GM19452 (cell line): ENCODE measurements around the gene HAPLN3.
"Not testable (repeated sequence)": the region's sequence is repeated elsewhere in the genome, so short reads cannot be mapped to it uniquely, and the experiment has no call there.

Experiments
- ATAC-seq: cut with Tn5 transposase; IDR thresholded peaks from one replicate; pipeline ENCODE4 v1.9.1; 2021; ENCODE audit not compliant: unreplicated experiment

Gene HAPLN3

GRCh38 chr15:88894819-88895767, at the start of gene HAPLN3:
Gene HAPLN3 (minus strand): TSS chr15:88895544. CDS start chr15:88887298, 8,246 bp downstream.
- peak; percentile 61 for ATAC-seq

DNA sequence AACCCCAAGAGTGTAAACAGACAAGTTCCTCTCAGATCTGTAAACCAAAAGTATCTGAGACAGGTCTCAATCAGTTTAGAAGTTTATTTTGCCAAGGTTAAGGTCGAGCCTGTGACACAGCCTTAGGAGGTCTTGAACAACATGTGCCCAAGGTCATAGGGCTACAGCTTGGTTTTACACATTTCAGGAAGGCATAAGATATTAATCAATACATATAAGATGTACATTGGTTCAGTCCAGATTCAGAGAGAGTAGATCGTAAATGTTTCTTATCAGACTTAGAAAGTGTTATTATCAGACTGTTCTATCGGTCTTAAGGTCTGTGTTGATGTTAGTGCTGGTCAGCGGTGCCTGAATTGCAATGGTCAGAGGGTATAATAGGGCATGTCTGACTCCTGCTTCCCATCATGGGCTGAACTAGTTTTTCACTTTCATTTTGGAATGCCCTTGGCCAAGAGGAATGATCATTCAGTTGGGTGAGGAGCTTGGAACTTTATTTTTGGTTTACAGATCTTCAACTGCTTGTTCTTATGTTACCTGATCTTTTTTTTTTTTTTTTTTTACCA, 44.8 kb upstream of the HAPLN3 start:
- ATAC-seq = no peak

DNA sequence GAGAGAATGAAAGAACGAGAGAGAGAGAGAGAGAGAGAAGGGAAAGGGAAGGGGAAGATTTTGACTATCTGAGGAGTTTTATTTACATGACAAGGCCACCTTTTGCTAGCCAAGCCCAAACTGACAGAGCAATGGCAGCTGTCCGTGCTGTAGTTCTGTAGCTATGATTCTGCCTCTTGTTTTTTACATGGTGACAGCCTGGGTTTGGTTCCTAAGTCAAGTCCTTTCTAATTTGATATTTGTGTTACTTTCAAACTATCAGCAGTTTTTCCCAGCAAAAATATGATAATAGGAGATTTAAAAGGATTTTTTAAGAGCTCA, 44.1 kb upstream of the HAPLN3 start:
- ATAC-seq = no peak

GRCh38 chr15:88938802-88939485, 43.6 kb upstream of the HAPLN3 start:
- no peak for ATAC-seq

DNA sequence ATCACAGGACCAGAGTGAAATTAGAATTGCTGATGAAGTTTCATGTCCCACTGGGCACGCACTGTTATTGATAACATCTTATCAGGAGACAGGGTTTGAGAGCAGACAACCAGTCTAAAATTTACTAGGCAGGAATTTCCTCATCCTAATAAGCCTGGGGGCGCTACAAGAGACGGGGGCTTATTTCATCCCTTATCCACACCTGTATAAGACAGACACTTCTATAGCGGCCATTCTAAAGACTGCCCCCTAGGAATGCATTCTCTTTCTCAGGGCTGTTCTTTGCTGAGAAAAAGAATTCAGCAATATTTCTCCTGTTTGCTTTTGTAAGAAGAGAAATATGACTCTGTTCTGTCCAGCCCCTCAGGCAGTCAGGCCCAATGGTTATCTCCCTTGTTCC, 39.1 kb upstream of the HAPLN3 start:
- ATAC-seq = not testable (repeated sequence)

- ATAC-seq = no peak
Measured at GRCh38 chr15:88932875-88933330, 37.6 kb upstream of the HAPLN3 start.

- no peak for ATAC-seq
Measured at GRCh38 chr15:88932271-88932874, 37.0 kb upstream of the HAPLN3 start.

DNA sequence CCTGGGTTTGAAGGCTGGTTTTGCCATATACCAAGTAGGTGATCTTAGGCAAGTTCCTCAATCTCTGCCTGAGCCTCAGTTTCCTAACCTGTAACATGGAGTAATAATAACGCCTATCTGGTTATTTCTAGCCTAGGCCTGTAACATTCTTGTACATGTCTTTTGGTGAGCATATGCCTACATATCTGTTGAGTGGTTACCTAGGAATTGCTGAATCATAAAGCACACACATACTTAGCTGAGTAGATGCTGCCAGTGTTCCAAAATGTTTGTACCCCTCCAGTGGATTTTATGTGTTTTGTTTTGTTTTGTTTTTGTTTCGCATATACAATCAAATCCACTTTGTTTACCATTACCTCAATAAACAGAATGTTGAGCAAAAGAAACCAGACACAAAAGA, 35.2 kb upstream of the HAPLN3 start:
- no peak for ATAC-seq

DNA sequence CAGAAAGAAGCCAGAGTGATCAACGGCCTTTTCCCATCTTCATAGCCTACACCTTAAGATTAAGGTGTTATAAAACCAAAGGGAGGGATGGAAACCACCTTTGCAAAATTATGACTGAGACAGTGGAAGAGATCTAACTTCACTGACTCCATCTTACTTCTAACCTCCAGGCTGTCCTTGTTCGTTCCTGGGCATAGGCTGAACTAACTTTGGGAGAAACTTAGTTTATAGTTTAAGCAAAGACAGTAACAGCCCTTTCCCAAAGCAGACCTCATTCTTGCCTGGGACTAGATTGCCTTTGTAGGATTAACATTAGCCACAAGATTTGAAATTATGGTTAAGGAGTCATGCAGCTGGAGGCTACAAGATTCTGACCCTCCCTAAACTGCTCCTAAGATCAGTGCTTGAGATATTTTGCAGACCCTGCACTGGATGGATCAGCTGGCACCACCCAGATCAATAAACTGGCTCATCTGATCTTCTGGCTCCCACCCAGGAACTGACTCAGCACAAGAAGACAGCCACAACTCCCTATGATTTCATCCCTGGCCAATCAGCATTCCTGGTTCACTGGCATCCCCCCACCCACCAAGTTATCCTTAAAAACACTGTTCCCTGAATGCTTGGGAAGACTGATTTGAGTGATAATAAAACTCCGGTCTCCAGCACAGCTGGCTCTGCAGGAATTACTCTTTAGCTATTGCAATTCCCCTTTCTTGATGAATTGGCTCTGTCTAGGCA, 34.2 kb upstream of the HAPLN3 start:
- ATAC-seq = not testable (repeated sequence)

DNA sequence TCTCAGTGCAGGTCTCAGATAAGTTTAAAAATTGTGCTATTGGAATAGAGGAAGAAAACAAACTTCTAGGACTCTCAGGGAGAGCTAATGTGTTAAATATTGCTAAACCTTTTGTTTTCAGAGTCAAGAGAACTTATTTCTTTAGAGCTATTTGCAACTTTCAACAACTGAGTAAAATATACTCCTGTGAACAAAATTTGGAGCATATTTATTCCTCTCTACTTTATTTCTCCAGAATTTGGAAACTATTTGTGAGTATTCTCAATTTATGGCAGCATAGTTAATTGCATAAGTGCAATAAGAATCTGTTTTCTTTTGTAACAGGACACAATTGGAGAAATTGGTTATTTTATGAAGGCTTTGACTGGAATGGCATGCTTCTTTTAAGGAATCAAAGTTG, 32.8 kb upstream of the HAPLN3 start:
- not testable (repeated sequence) for ATAC-seq

DNA sequence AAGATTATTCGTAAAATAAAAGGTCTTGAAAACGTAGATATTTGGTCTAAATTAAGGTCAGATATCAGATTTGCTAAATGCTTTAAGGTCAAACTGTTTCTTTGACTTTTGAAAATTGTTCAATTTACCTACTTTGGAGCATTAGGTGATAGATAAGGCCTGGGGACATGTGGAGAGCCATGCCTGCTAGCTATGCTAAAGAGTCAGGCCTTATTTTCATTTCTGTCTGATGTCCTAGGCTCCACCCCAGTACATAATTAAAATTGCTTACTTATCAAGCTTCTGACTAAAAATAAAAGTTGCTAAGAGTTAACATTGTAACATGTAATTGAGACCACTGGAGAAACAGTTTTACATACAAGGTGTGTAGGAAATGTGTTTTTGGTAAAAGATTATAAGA, 30.3 kb upstream of the HAPLN3 start:
- not testable (repeated sequence) for ATAC-seq

DNA sequence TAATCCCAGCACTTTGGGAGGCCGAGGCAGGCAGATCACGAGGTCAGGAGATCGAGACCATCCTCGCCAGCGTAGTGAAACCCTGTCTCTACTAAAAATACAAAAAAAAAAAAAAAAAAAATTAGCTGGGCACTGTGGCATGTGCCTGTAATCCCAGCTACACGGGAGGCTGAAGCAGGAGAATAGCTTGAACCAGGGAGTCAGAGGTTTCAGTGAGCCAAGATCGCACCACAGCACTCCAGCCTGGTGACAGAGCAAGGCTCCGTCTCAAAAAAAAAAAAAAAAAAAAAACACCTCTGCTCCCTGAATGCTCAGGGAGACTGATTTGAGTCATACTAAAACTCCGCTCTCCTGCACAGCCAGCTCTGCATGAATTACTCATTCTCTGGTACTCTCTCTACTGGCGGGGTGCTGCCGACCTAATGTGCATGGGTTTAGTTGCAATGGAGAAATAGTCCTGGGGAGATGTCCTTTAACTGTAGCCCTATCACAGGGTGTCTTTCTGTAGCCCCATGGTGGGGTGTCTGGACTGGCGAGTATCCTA, 25.6 kb upstream of the HAPLN3 start:
- peak; percentile 72 for ATAC-seq

DNA sequence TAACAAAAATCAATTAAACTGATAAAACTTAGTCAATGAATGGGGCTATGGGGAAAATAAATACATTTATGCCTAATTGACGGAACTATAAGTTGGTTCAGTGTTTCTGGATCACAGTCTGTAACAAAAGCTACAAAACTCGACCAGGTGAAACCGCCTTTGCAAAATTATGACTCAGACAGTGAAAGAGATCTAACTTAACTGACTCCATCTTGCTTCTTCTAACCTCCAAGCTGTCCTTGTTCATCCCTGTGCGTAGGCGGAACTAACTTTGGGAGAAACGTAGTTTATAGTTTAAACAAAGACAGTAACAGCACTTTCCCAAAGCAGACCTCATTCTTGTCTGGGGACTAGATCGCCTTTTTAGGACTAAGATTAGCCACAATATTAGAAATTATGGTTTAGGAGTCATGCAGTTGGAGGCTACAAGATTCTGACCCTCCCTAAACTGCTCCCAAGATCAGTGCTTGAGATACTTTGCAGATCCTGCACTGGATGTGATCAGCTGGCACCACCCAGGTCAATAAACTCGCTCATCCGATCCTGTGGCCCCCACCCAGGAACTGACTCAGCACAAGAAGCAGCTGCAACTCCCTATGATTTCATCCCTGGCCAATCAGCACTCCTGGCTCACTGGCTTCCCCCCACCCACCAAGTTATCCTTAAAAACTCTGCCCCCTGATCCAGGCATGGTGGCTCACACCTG, 25.0 kb upstream of the HAPLN3 start:
- ATAC-seq = no peak

DNA sequence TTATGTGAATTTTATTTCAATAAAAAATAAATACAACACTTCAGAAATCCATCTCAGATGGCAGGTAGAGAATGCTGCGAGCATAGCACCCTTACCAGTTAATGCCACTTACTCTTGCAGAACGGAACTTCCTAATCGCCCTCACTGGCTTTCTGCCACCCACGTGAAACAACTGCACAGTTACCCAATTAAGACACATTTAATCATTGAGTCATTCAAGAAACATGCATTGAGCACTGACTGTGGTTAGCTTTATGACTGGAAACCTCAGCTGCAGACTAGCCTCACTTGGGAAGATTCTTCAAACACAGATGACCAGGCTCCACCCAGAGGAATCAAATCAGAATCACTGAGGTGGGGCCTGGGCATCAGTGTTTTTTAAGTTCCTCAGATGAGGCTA, 23.4 kb upstream of the HAPLN3 start:
- peak; percentile 71 for ATAC-seq

DNA sequence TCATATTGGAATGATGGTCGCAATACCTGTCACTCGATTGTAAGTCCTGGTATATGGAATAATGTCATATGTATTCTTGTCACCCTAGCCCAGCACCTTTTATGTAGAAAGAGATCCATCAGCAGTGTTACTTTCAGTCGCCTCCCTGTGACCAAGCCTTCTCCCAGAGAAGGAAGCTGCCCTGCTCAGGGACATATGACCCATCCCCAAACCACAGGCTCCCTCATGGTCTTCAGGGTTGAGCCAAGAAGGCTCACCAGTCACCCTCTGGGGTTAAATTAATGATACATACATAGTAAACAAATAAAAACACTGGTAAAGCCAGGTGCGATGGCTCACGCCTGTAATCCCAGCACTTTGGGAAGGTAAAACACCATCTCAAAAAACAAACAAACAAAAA, 22.4 kb upstream of the HAPLN3 start:
- ATAC-seq = no peak

- ATAC-seq = no peak
Measured at GRCh38 chr15:88915354-88915753, 20.0 kb upstream of the HAPLN3 start.

DNA sequence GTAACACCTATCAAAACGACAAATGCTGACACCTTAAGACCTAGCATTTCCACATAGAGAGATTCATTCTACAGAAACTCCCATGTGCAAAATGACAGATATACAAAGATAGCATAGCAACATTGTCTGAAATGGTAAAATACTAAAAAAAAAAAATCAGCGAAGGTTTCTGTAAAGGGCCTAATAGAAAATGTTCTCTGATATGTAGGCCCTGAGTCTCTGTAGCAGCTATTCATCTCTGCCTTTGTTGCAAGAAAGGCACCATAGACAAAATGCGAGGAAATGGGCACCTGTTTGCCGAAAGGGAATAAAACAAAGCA, 18.5 kb upstream of the HAPLN3 start:
- ATAC-seq = no peak

- peak; percentile 88 for ATAC-seq
Measured at GRCh38 chr15:88913017-88913849, 17.9 kb upstream of the HAPLN3 start, which contains the start of gene MFGE8. Gene MFGE8 (minus strand): TSS chr15:88913379. CDS start chr15:88913319, 60 bp downstream.

DNA sequence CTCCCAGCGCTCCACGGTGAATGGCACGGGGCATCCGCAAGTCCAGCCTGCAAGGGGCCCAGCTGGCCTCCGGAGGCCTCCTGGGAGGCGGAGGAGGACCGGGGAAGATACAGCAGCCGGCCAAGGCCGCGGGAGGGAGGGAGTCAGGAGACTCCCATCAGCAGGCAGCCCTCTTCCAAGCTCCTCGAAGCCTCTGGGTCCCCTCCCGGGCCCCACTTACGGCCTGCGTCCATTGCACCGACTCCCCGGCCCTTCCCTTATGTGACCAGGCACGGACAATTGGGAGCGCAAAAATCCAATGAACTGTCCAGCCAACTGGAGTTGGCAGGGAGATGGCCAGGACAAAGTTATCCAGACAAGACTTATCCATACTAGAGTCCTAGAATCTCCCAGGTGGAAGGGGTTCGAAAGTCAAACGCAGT, 17.2 kb upstream of the HAPLN3 start:
- no peak for ATAC-seq
